Measurements from ENCODE around the gene ABCC1.

ABCC1 gene

DNA sequence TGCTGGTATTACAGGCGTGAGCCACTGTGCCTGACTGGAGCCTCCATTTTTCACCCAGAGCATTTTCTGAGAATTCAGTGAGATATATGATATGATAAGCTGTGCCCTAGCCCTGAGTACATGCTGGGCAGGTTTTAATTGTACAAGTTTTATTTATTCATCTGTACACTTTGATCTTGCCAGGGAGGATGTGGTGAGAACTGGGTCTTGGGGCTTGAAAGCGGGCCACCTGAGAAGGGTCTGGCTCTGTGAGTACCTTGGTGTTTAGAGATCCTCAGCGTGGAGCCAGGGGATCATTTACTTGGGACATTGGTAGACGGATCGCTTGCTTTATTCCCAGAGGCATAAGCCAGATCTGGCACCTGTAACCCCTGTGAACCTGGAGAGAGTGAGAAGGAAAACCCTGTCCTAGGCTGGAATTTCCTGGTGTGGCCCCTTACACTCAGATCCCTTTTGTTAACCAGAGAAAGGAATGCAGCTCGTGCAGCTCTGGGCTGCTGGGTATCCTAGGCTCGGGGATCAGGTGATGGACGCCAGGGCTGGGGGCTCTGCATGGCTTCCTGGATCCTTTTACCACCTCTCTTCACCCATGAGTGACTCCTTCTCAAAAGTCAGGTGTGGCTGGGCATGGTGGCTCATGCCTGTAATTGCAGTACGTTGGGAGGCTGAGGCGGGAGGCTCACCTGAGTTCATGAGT lies 91.9 kb downstream of the ABCC1 start:
- TF ChIP-seq, protein P1, sequence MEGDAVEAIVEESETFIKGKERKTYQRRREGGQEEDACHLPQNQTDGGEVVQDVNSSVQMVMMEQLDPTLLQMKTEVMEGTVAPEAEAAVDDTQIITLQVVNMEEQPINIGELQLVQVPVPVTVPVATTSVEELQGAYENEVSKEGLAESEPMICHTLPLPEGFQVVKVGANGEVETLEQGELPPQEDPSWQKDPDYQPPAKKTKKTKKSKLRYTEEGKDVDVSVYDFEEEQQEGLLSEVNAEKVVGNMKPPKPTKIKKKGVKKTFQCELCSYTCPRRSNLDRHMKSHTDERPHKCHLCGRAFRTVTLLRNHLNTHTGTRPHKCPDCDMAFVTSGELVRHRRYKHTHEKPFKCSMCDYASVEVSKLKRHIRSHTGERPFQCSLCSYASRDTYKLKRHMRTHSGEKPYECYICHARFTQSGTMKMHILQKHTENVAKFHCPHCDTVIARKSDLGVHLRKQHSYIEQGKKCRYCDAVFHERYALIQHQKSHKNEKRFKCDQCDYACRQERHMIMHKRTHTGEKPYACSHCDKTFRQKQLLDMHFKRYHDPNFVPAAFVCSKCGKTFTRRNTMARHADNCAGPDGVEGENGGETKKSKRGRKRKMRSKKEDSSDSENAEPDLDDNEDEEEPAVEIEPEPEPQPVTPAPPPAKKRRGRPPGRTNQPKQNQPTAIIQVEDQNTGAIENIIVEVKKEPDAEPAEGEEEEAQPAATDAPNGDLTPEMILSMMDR (IDR thresholded peaks at IDR 0.05; ENCODE audit: low read depth, low read length, missing control alignments), result no peak
- no peak for DNase-seq (ENCODE audit: low read depth)
- no peak overlapping the region for H3K4me3 ChIP-seq (ENCODE audit: low read depth, low read length)

DNA sequence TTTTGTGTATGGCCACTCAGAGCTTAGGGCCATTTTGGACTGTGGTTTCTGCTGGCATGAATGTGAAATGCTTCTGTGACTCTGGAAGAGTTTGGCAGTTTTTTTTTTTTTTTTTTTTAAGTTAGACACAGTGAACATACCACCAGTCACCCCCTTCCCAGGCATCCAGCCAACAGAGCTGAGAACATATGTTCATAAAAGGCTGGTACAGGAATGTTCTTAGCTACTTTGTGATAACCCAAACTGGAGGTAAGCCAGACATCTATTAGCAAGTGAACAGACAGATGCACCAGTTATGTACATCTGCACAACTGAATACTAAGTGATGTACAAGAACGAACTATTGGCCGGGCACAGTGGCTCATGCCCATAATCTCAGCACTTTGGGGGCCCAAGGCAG lies 92.7 kb downstream of the ABCC1 start:
- no peak overlapping the region for H3K4me3 ChIP-seq (ENCODE audit: low read depth, low read length)
- no peak for DNase-seq (ENCODE audit: low read depth)
- TF ChIP-seq, protein P1 (IDR thresholded peaks at IDR 0.05; ENCODE audit: low read depth, low read length, missing control alignments), result no peak

DNA sequence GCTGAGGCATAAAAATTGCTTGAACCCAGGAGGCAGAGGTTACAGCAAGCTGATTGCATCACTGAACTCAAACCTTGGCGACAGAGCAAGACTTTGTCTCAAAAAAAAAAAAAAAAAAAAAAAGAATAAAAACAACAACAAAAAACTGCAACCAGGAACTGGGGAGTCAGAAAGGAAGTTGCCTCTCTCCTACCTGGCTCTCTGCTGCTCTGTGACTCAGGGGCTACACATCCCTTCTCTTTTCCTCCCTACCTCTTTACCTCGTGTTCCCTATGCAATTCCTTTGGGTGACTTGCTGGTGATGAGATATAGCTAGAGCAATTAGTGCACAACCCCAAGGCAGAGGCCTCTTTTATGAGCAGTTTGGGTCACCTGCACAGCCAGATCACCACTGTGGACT lies 95.9 kb downstream of the ABCC1 start:
- DNase-seq (ENCODE audit: low read depth), result no peak
- TF ChIP-seq, protein P1 (IDR thresholded peaks at IDR 0.05; ENCODE audit: low read depth, low read length, missing control alignments), result no peak

DNA sequence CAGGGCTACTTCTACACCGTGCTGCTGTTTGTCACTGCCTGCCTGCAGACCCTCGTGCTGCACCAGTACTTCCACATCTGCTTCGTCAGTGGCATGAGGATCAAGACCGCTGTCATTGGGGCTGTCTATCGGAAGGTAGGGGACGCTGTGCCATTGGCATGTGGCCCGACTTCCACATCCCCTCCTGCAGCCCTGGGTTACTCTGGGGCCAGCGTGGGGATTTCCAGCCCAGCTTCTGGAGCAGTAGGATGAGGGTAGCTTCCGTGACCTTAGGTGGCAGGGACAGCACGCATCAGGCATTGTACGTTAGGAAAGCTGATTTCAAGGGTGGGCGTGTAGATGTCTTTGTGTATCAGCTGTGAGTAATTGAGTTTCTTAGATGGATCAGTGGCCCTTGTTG lies 96.5 kb downstream of the ABCC1 start:
- TF ChIP-seq, protein P1 (IDR thresholded peaks at IDR 0.05; ENCODE audit: low read depth, low read length, missing control alignments), result peak; percentile 34
- no peak for DNase-seq (ENCODE audit: low read depth)
- no peak overlapping the region for H3K4me3 ChIP-seq (ENCODE audit: low read depth, low read length)

More for the DNA sequence above, 95.9 kb downstream of the ABCC1 start:
- H3K4me3 ChIP-seq (ENCODE audit: low read depth, low read length), result no peak overlapping the region

DNA sequence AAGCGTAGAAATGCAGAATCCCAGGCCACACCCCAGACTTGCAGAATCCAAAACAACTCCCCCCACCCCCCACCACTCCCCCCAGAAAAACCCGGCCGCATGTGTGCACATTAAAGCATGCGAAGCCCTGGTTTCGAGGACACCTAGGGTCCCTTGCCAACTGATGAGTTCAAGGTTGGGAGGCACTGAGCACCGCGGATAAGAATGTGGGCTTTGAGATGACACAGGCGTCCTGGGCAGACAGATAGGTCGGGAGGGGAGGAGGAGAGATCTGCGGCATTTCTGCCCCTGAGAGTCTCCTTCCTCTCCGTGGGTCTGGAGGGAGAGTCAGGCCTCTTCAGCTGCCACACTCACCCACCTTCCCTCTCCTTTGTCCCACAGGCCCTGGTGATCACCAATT lies 98.3 kb downstream of the ABCC1 start:
- no peak overlapping the region for H3K4me3 ChIP-seq (ENCODE audit: low read depth, low read length)
- TF ChIP-seq, protein P1 (IDR thresholded peaks at IDR 0.05; ENCODE audit: low read depth, low read length, missing control alignments), result no peak
- no peak for DNase-seq (ENCODE audit: low read depth)

DNA sequence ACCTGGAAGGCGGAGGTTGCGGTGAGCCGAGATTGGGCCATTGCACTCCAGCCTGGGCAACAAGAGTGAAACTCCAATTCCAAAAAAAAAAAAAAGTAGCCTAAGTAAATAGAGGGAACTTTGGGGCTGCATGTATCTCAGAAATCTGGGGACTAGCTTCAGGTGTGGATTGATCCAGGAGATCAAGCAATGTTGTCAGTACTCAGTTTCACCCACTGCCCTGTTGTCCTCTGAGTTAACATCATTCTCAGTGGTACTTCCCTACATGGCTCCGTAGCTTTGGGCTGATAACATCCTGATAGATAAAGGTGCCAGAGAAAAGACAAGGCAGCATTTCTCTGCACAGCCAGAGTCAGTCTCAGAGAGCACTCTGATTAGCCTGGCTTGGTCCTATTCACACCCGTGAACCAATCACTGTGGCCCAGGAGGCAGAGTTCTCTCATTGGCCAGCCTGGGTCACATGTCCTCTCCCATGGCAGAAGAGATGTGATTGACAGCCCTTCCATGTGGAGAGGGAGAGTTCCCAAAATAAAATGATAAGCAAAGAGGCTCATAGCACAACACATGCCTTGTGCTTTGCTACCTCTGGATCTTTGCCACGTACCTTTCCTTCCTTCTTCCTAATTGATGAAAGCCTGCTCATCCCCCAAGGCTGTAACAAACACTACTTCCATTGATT lies 99.6 kb downstream of the ABCC1 start:
- no peak overlapping the region for H3K4me3 ChIP-seq (ENCODE audit: low read depth, low read length)
- no peak for DNase-seq (ENCODE audit: low read depth)
- TF ChIP-seq, protein P1 (IDR thresholded peaks at IDR 0.05; ENCODE audit: low read depth, low read length, missing control alignments), result no peak
